ENCODE results near the gene LHPP. TPM values are rescaled to one million over a fixed set of nuclear protein-coding genes. Genes with fewer than 3 reads are reported as not detected.

LHPP gene
- total RNA-seq, 6 donors from 2014 or later: 12.0 to 21.4 (median 16.4) TPM

- 1 to 3% methylated on average over 17 to 21 of the region's 60 CpGs for WGBS, 2 donors
- Histone ChIP-seq H3K9me3 (no peaks in the 10 kb centered on the region), H3K27ac (no peak overlapping the region), H3K4me1 (peaks cover 11 to 38% (median 23%) of the 10 kb centered on the region in 4 donors), H3K36me3 (no peaks in the 10 kb centered on the region), H3K27me3 (peaks cover 0 to 45% (median 30%) of the 10 kb centered on the region in 4 donors), H3K4me3 (peak overlapping the region in 2 of 4 donors; percentile 9 to 28)
- DNase-seq: peak in 1 of 2 donors; percentile 79
- no peak for ATAC-seq (ENCODE audit: low FRiP score in 2 of 2)
- TF ChIP-seq CTCF (IDR thresholded peaks at IDR 0.05): no peak
- TF ChIP-seq POLR2AphosphoS5 (IDR thresholded peaks at IDR 0.05): no peak
- TF ChIP-seq EP300 (IDR thresholded peaks at IDR 0.05): no peak
- no peak for TF ChIP-seq POLR2A (IDR thresholded peaks at IDR 0.05)
Observed at GRCh38 chr10:124447751-124448466, 13.7 kb upstream of the LHPP start.

GRCh38 chr10:124448696-124449169 is 12.9 kb upstream of the LHPP start:
- TF ChIP-seq POLR2AphosphoS5 (IDR thresholded peaks at IDR 0.05) (no peak), EP300 (IDR thresholded peaks at IDR 0.05) (no peak), CTCF (IDR thresholded peaks at IDR 0.05) (no peak), POLR2A (IDR thresholded peaks at IDR 0.05) (no peak)
- Histone ChIP-seq H3K27me3 (peaks cover 0 to 47% (median 31%) of the 10 kb centered on the region in 4 donors), H3K27ac (no peak overlapping the region), H3K4me1 (peaks cover 11 to 38% (median 23%) of the 10 kb centered on the region in 4 donors), H3K4me3 (peak overlapping the region in 1 of 4 donors; percentile 6), H3K36me3 (no peaks in the 10 kb centered on the region), H3K9me3 (no peaks in the 10 kb centered on the region)
- no peak for DNase-seq
- ATAC-seq (ENCODE audit: low FRiP score in 2 of 2): no peak
- 3 to 4% methylated on average over 19 to 26 of the region's 26 CpGs for WGBS, 2 donors

- DNase-seq: no peak
- H3K9me3 ChIP-seq: no peaks in the 10 kb centered on the region
- ATAC-seq (ENCODE audit: low FRiP score in 2 of 2): no peak
- 2 to 3% methylated on average over 11 to 52 of the region's 59 CpGs for WGBS, 2 donors
- no peak overlapping the region for H3K27ac ChIP-seq
- no peaks in the 10 kb centered on the region for H3K36me3 ChIP-seq
- peak overlapping the region in 2 of 4 donors; percentile 1 to 25 for H3K4me3 ChIP-seq
- peaks cover 11 to 38% (median 23%) of the 10 kb centered on the region in 4 donors for H3K4me1 ChIP-seq
- TF ChIP-seq CTCF (IDR thresholded peaks at IDR 0.05) (no peak), EP300 (IDR thresholded peaks at IDR 0.05) (no peak), POLR2A (IDR thresholded peaks at IDR 0.05) (no peak), POLR2AphosphoS5 (IDR thresholded peaks at IDR 0.05) (no peak)
- peaks cover 0 to 47% (median 31%) of the 10 kb centered on the region in 4 donors for H3K27me3 ChIP-seq
Observed at GRCh38 chr10:124449170-124450011, 12.2 kb upstream of the LHPP start.

GRCh38 chr10:124450012-124450782 is 11.4 kb upstream of the LHPP start, which contains the start of gene NKX1-2:
NKX1-2 (minus strand) TSS chr10:124450035; CDS start chr10:124449943, 92 bp downstream.
- DNase-seq (peak in 1 of 2 donors; percentile 78), ATAC-seq (ENCODE audit: low FRiP score in 2 of 2) (no peak)
- H3K4me3 ChIP-seq: peak within 1 kb of the TSS in 2 of 4 donors; percentile 1 to 25

More at GRCh38 chr10:124450012-124450782, 11.4 kb upstream of the LHPP start, which contains the start of gene NKX1-2:
- 7 to 8% methylated on average over 13 to 31 of the region's 57 CpGs for WGBS, 2 donors
- H3K36me3 ChIP-seq: no peaks in the 10 kb centered on the region
- H3K27ac ChIP-seq: no peak within 1 kb of the TSS
- TF ChIP-seq POLR2AphosphoS5 (IDR thresholded peaks at IDR 0.05): no peak
- TF ChIP-seq POLR2A (IDR thresholded peaks at IDR 0.05): no peak
- no peak for TF ChIP-seq CTCF (IDR thresholded peaks at IDR 0.05)
- no peak for TF ChIP-seq EP300 (IDR thresholded peaks at IDR 0.05)
- peaks cover 0 to 47% (median 31%) of the 10 kb centered on the region in 4 donors for H3K27me3 ChIP-seq
- no peaks in the 10 kb centered on the region for H3K9me3 ChIP-seq
- H3K4me1 ChIP-seq: peaks cover 11 to 38% (median 23%) of the 10 kb centered on the region in 4 donors
